NCI-H1694 treated with DMSO at 0.1 percent for 48 hours (cell line): ENCODE measurements around the gene CC2D2B.
"Not testable (repeated sequence)": the region's sequence is repeated elsewhere in the genome, so short reads cannot be mapped to it uniquely, and the experiment has no call there.

Source experiments
- DNase-seq: peaks from one replicate; lab custom pipeline; 2025; lab: John Stamatoyannopoulos, UW

Gene CC2D2B

GRCh38 chr10:95907456-95908253, at the start of gene CC2D2B:
CC2D2B (plus strand) TSS chr10:95907975; CDS start chr10:95911324, 3,349 bp downstream.
- peak; percentile 86 for DNase-seq

- DNase-seq = no peak
Observed at GRCh38 chr10:95860166-95860940, 47.4 kb upstream of the CC2D2B start.

GRCh38 chr10:95861386-95861785, 46.4 kb upstream of the CC2D2B start:
- DNase-seq = no peak

- peak; percentile 1 for DNase-seq
Observed at GRCh38 chr10:95864906-95865813, 42.6 kb upstream of the CC2D2B start.

GRCh38 chr10:95865814-95866466, 41.8 kb upstream of the CC2D2B start:
- DNase-seq = no peak

- no peak for DNase-seq
Observed at GRCh38 chr10:95866467-95866842, 41.3 kb upstream of the CC2D2B start.

GRCh38 chr10:95867866-95868265, 39.9 kb upstream of the CC2D2B start:
- DNase-seq = no peak

- DNase-seq = no peak
Observed at GRCh38 chr10:95872158-95872711, 35.5 kb upstream of the CC2D2B start.

- DNase-seq = no peak
Observed at GRCh38 chr10:95873139-95873538, 34.6 kb upstream of the CC2D2B start.

- no peak for DNase-seq
Observed at GRCh38 chr10:95873651-95874050, 34.1 kb upstream of the CC2D2B start.

GRCh38 chr10:95874783-95875182, 33.0 kb upstream of the CC2D2B start:
- not testable (repeated sequence) for DNase-seq

GRCh38 chr10:95876756-95877155, 31.0 kb upstream of the CC2D2B start:
- no peak for DNase-seq

GRCh38 chr10:95877881-95878280, 29.9 kb upstream of the CC2D2B start:
- DNase-seq = no peak

- no peak for DNase-seq
Observed at GRCh38 chr10:95880704-95881103, 27.1 kb upstream of the CC2D2B start.

- no peak for DNase-seq
Observed at GRCh38 chr10:95881316-95881715, 26.5 kb upstream of the CC2D2B start.

- no peak for DNase-seq
Observed at GRCh38 chr10:95889830-95890229, 17.9 kb upstream of the CC2D2B start.

- DNase-seq = no peak
Observed at GRCh38 chr10:95896071-95896850, 11.5 kb upstream of the CC2D2B start.

GRCh38 chr10:95905897-95906580, 1.7 kb upstream of the CC2D2B start:
- DNase-seq = not testable (repeated sequence)

- DNase-seq = peak; percentile 33
Observed at GRCh38 chr10:95906677-95907455, 909 bp upstream of the CC2D2B start.
